Subcutaneous abdominal adipose tissue (tissue), 5 donors: Measurements from ENCODE around the gene MGRN1.

Experiments
- H3K27ac ChIP-seq: one replicate; pipeline ENCODE4 v1.7.0; 2013; ENCODE audit warnings: low read depth, mild to moderate bottlenecking, inconsistent platforms, low read length, moderate library complexity
- H3K27me3 ChIP-seq, 5 donors: one replicate each; pipeline ENCODE4 v1.7.0; 2013; ENCODE audit warnings: low read length in 5 of 5, inconsistent platforms in 1 of 5; ENCODE audit not compliant: control insufficient read depth in 5 of 5, insufficient read depth in 4 of 5
- H3K36me3 ChIP-seq, 5 donors: one replicate each; pipeline ENCODE4 v1.7.0; 2013; ENCODE audit warnings: low read length in 5 of 5; ENCODE audit not compliant: control insufficient read depth in 5 of 5, insufficient read depth in 5 of 5
- H3K4me1 ChIP-seq, 5 donors: one replicate each; pipeline ENCODE4 v1.7.0; 2013; ENCODE audit warnings: low read length in 5 of 5, mild to moderate bottlenecking in 3 of 5, moderate library complexity in 1 of 5; ENCODE audit not compliant: control insufficient read depth in 5 of 5, insufficient read depth in 5 of 5
- H3K4me3 ChIP-seq, 5 donors: one replicate each; pipeline ENCODE4 v1.7.0; 2013; ENCODE audit warnings: low read length in 5 of 5, low read depth in 1 of 5
- H3K9ac ChIP-seq, 5 donors: one replicate each; pipeline ENCODE4 v1.7.0; 2013; ENCODE audit warnings: low read length in 5 of 5, mild to moderate bottlenecking in 4 of 5, moderate library complexity in 3 of 5
- H3K9me3 ChIP-seq, 5 donors: one replicate each; pipeline ENCODE4 v1.7.0; 2013; ENCODE audit warnings: low read length in 5 of 5; ENCODE audit not compliant: control insufficient read depth in 5 of 5
- donor health status: healthy.
- donor health status: healthy.
- donor health status: healthy.
- donor health status: healthy.
- donor health status: healthy.

The MGRN1 gene

GRCh38 chr16:4684763-4685162 lies 60.1 kb downstream of the MGRN1 start:
- no peaks in the 10 kb centered on the region for H3K9me3 ChIP-seq
- no peak overlapping the region for H3K27ac ChIP-seq
- peaks cover 0 to 24% (median 8%) of the 10 kb centered on the region in 5 donors for H3K4me1 ChIP-seq
- H3K36me3 ChIP-seq: peaks cover 0 to 86% (median 76%) of the 10 kb centered on the region in 5 donors
- H3K9ac ChIP-seq: no peak overlapping the region
- no peaks in the 10 kb centered on the region for H3K27me3 ChIP-seq
- H3K4me3 ChIP-seq: no peak overlapping the region

- Histone ChIP-seq H3K4me3 (no peak overlapping the region), H3K9me3 (no peaks in the 10 kb centered on the region), H3K27ac (no peak overlapping the region), H3K27me3 (no peaks in the 10 kb centered on the region), H3K4me1 (peaks cover 0 to 25% (median 8%) of the 10 kb centered on the region in 5 donors), H3K36me3 (peaks cover 0 to 87% (median 77%) of the 10 kb centered on the region in 5 donors), H3K9ac (no peak overlapping the region)
Observed at GRCh38 chr16:4685292-4685691, 60.7 kb downstream of the MGRN1 start.

DNA sequence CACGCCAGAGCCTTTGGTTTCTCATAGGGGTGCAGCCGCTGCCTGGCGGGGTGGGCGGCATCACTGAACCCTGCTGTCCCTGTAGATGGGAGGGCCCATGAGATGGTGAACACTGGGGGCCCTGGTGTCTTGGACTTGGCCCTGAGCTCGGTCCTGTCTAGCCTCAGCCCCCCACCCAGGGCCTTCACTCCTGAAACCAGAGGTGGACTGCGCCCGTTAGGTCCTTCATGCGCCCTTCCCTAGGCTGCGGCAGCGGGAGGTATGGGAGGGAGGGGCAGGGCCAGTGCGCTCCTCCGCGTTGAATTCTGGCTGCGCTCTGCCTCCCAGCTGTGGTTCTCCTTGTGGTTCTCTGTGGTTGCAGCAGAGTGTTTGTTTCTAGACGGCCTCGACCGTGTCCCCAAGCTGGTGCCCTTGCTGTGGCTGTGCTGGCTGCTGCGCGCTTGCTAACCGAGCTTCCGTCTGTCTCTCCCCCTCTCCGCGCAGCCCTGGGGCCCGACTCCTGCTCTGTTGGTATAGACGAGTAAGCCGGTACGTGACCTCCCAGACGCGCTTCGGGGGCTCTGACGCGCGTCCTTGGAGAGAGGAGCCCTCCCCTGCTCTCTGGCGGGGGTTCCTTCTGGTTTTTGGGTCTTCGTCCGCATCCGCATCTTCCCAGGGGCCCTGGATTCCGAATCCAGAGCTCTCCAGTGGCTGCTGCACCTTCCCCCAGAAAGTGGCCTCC lies 61.3 kb downstream of the MGRN1 start:
- Histone ChIP-seq H3K36me3 (peaks cover 0 to 88% (median 78%) of the 10 kb centered on the region in 5 donors), H3K4me3 (no peak overlapping the region), H3K4me1 (peaks cover 0 to 23% (median 9%) of the 10 kb centered on the region in 5 donors), H3K27ac (no peak overlapping the region), H3K27me3 (no peaks in the 10 kb centered on the region), H3K9me3 (no peaks in the 10 kb centered on the region), H3K9ac (no peak overlapping the region)

DNA sequence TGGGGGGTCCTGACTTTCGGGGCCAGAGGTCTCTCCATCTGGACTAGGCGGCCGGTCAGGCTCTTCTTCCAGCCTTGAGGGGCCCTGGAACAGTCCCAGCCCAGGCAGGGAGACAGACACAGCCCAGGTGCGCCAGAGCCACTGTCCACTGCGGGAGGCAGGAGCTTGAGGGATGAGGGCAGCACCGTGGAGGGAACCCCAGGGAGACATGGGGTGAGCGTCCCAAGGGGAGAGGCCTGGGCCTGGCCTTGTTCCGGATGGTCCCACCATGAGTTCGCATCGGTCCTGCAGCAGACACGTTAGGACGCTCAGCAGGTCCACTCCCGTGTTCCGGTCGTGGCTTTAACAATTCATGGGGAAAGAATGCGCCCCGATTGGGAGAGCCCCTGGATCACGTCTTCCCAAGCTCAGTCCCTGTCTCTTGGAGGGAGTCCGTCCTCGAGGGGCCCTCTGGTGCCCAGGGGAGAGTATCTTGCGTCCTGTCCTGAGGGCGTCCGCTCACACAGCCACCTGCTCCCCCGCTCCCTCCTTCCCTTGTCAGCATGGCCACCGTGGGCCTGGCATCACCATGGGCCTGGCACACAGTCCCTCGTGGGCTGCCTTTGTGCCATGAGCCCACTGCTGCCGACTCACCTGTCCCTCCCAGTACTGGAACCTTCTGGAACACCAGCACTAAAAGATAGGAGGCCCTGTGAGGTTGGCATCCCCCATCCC lies 62.0 kb downstream of the MGRN1 start:
- H3K36me3 ChIP-seq: peaks cover 0 to 82% (median 75%) of the 10 kb centered on the region in 5 donors
- no peaks in the 10 kb centered on the region for H3K27me3 ChIP-seq
- no peaks in the 10 kb centered on the region for H3K9me3 ChIP-seq
- no peak overlapping the region for H3K27ac ChIP-seq
- H3K4me3 ChIP-seq: no peak overlapping the region
- no peak overlapping the region for H3K9ac ChIP-seq
- peaks cover 0 to 20% (median 8%) of the 10 kb centered on the region in 5 donors for H3K4me1 ChIP-seq

DNA sequence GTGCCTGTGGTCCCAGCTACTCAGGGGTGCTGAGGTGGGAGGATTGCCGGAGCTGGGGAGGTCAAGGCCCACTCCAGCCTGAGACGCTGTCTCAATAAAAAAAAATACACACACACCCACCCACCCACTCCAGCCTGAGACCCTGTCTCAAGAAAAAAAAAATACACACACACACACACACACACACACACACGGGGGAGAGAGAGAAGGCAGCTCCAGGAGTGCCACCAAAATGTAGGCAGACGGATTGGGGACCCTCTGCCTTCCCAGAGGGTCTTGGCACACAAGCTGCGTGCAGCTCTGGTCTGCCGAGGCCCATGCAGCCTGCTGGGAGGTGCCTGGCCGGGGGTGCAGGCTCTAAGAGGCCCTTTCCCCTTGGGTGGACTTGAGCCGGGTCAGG lies 62.8 kb downstream of the MGRN1 start:
- Histone ChIP-seq H3K9me3 (no peaks in the 10 kb centered on the region), H3K4me1 (peaks cover 2 to 25% (median 13%) of the 10 kb centered on the region in 5 donors), H3K36me3 (peaks cover 0 to 74% (median 67%) of the 10 kb centered on the region in 5 donors), H3K27me3 (no peaks in the 10 kb centered on the region), H3K9ac (no peak overlapping the region), H3K4me3 (no peak overlapping the region), H3K27ac (no peak overlapping the region)

DNA sequence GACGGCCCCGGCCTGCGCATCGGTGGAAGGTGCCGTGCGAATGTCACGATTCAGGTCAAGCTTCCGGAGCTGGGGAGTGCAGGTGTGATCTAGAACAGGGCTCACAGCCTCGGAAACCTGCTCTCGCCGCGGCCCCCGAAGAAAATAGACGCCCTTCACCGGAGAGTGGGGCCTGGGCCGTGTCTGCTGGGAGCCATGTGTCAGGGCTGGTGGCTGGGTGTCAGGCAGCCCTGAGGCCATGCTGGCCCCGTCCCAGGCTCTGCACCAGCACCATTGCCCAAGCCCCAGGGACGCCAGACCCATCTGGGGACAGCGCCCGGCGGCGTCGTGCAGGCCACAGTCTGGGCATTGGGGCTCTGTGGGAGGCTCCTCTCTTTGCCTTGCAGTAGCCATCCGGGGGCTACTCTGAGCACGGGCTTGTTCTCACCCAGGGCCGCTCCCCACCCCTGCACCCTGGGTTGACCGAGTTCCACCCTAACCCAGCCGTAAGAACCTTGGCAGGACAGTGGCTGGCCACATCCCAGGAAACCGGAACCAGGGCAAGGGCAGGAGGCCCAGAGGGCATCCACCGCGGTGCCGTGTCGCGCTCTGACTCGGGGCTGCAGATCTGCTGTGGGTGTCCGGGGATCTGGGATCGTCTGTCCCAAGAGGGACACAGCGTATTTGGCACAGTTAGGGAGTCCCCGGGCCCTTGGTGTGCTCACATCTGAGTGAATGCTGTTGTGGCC lies 63.5 kb downstream of the MGRN1 start:
- H3K27ac ChIP-seq: no peak overlapping the region
- no peaks in the 10 kb centered on the region for H3K27me3 ChIP-seq
- H3K9me3 ChIP-seq: no peaks in the 10 kb centered on the region
- H3K4me3 ChIP-seq: no peak overlapping the region
- peaks cover 3 to 29% (median 20%) of the 10 kb centered on the region in 5 donors for H3K4me1 ChIP-seq
- H3K9ac ChIP-seq: no peak overlapping the region
- peaks cover 0 to 67% (median 60%) of the 10 kb centered on the region in 5 donors for H3K36me3 ChIP-seq

DNA sequence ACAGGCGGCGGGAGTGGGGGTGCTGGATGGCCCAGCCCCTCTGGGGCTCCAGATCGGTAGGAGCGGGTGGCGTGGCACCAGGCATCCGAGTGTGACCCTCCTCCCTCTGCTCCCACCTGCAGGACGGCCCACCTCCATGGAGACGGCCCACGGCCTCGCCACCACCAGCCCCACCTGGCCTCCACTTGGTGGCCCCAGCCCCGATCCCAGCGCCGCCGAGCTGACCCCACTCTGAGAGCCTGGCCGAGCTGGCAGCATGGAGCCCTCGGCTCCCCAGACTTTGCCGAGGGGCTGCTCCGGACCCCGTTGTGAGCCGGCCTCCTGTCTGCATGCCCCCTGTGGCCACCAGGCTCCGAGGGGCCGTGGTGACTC lies 64.0 kb downstream of the MGRN1 start:
- peaks cover 3 to 32% (median 22%) of the 10 kb centered on the region in 5 donors for H3K4me1 ChIP-seq
- H3K4me3 ChIP-seq: no peak overlapping the region
- no peaks in the 10 kb centered on the region for H3K27me3 ChIP-seq
- peaks cover 0 to 62% (median 54%) of the 10 kb centered on the region in 5 donors for H3K36me3 ChIP-seq
- no peaks in the 10 kb centered on the region for H3K9me3 ChIP-seq
- H3K9ac ChIP-seq: no peak overlapping the region
- no peak overlapping the region for H3K27ac ChIP-seq

DNA sequence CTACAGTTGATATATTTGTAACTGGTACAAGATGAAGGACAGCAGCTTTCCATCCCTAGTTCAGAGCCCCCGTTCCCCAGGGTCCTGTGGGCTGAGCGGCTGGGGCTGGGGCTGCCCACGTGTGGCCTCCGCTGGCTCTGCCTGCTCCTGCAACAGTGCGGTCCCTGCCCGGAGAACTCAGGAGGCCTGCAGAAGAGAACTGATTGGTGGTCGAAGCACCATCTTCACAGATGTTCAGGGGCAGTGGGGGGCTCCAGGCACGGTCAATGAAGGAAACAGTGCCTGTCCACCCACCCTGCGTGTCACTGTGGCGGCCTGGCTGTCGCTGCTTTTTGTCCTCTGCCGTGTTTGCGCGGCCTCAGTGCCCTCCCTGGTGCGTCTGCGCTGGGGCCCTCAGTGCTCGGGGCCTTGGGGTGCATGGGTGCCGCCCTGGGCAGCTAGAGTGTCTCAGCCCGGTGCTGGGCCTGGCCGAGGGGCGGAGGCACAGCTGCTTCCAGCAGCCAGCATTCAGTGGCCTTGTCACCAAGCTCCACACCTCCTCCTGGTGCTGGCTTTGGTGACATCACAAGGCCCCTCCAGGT lies 64.6 kb downstream of the MGRN1 start:
- no peak overlapping the region for H3K9ac ChIP-seq
- peaks cover 3 to 38% (median 22%) of the 10 kb centered on the region in 5 donors for H3K4me1 ChIP-seq
- H3K27me3 ChIP-seq: no peaks in the 10 kb centered on the region
- no peak overlapping the region for H3K4me3 ChIP-seq
- no peak overlapping the region for H3K27ac ChIP-seq
- H3K9me3 ChIP-seq: no peaks in the 10 kb centered on the region
- H3K36me3 ChIP-seq: peaks cover 0 to 57% (median 51%) of the 10 kb centered on the region in 5 donors

GRCh38 chr16:4689864-4690704 lies 65.5 kb downstream of the MGRN1 start:
- Histone ChIP-seq H3K9me3 (no peaks in the 10 kb centered on the region), H3K4me3 (no peak overlapping the region), H3K4me1 (peaks cover 3 to 46% (median 30%) of the 10 kb centered on the region in 5 donors), H3K9ac (no peak overlapping the region), H3K27me3 (no peaks in the 10 kb centered on the region), H3K27ac (no peak overlapping the region), H3K36me3 (peaks cover 0 to 51% (median 42%) of the 10 kb centered on the region in 5 donors)
